Measurements from ENCODE around the gene CPN2. TPM values are rescaled to one million over a fixed set of nuclear protein-coding genes. Genes with fewer than 3 reads are reported as not detected.

The CPN2 gene
- total and polyA plus RNA-seq, 2 of the 8 experiments (the other 6 are each of a cell fraction or from before 2014, with no cell fraction given) = 0.03 TPM; not detected in 1

- no peak overlapping the region for H2BK120ac ChIP-seq (replicated peaks; ENCODE audit: low read depth, low read length)
- H3K14ac ChIP-seq (ENCODE audit: insufficient read length) = no peak overlapping the region
- DNase-seq (ENCODE audit: low read depth in 1 of 2, low spot score in 2 of 2) (no peak), FAIRE-seq (no peak)
- H3K9me3 ChIP-seq (ENCODE audit: insufficient read depth in 2 of 2, low read depth in 1 of 2, low read length in 1 of 2) = no peaks in the 10 kb centered on the region
- no peak overlapping the region for H3K18ac ChIP-seq (ENCODE audit: extremely low read depth, low read length)
- WGBS, 2 experiments (ENCODE audit: extremely low coverage in 1 of 2, insufficient coverage in 1 of 2, insufficient read length in 1 of 2, insufficient replicate concordance in 2 of 2, low coverage in 1 of 2, low lambda C conversion rate in 2 of 2, missing lambda C conversion rate in 1 of 2) = 83% methylated on average over 9 of the region's 9 CpGs; no CpG with 5 or more reads in 1 of the 2 experiments
- TF ChIP-seq TAF7 (optimal IDR thresholded peaks at IDR 0.05; ENCODE audit: borderline replicate concordance, low read depth, low read length) = no peak
- no peaks in the 10 kb centered on the region for H4K20me1 ChIP-seq (replicated peaks in 1 of 2; ENCODE audit: control insufficient read depth in 1 of 2, insufficient read depth in 2 of 2, low read length in 2 of 2)
- H3K79me1 ChIP-seq (ENCODE audit: low read depth, low read length) = no peaks in the 10 kb centered on the region
- peaks cover 4 to 22% (median 17%) of the 10 kb centered on the region in 4 experiments for H3K4me1 ChIP-seq (replicated peaks in 1 of 4; ENCODE audit: control insufficient read depth in 3 of 4, insufficient read depth in 4 of 4, low read length in 3 of 4)
- CTCF ChIA-PET (ENCODE audit: partially characterized antibody) = interaction anchor here (0.6 to 15.8 kb wide), 32 partner anchors 7 to 741 kb away, joined by 3 to 344 read pairs (median 5); partner anchors contain the start of genes CPN2, GP5 and LRRC15
- H3K9ac ChIP-seq (replicated peaks in 1 of 4; ENCODE audit: extremely low read depth in 1 of 4, low read depth in 3 of 4, low read length in 3 of 4) = no peak overlapping the region
- no peak overlapping the region for H4K5ac ChIP-seq (ENCODE audit: insufficient read length, low read depth, low read length)
- H3K4me2 ChIP-seq (ENCODE audit: insufficient read depth in 1 of 2, low read depth in 2 of 2, low read length in 2 of 2) = no peak overlapping the region
- no peak overlapping the region for H2BK15ac ChIP-seq (ENCODE audit: low read length)
- no peaks in the 10 kb centered on the region for H3K36me3 ChIP-seq (ENCODE audit: control insufficient read depth in 2 of 4, insufficient read depth in 4 of 4, low read length in 3 of 4)
- no peaks in the 10 kb centered on the region for H3K23me2 ChIP-seq (ENCODE audit: low read depth, low read length)
- no peak overlapping the region for H2AK5ac ChIP-seq (ENCODE audit: low read depth, low read length)
- POLR2A ChIA-PET (ENCODE audit: partially characterized antibody) = interaction anchor here (0.9 to 1.5 kb wide), 2 partner anchors 58 to 213 kb away, joined by 3 read pairs; no protein-coding TSS in a partner anchor
- no peak overlapping the region for H2AFZ ChIP-seq (ENCODE audit: low read length)
- no peak overlapping the region for H3K23ac ChIP-seq (ENCODE audit: insufficient read length)
- H4K8ac ChIP-seq (ENCODE audit: extremely low read depth, insufficient read depth, low read length) = no peak overlapping the region
- peaks cover 0 to 20% (median 11%) of the 10 kb centered on the region in 4 experiments; a peak in 6 of 7 replicates for H3K27me3 ChIP-seq (replicated peaks in 1 of 4; ENCODE audit: control insufficient read depth in 3 of 4, extremely low read depth in 1 of 4, insufficient read depth in 3 of 4, low read length in 3 of 4)
- no peak overlapping the region for H3K56ac ChIP-seq (replicated peaks; ENCODE audit: insufficient read length, low read depth, low read length)
- H2BK12ac ChIP-seq (ENCODE audit: low read depth, low read length) = no peak overlapping the region
- H3K79me2 ChIP-seq (ENCODE audit: control insufficient read depth in 1 of 2, insufficient read depth in 2 of 2, low read length in 2 of 2) = no peaks in the 10 kb centered on the region
- H2BK5ac ChIP-seq (ENCODE audit: low read depth, low read length) = no peak overlapping the region
- H4K91ac ChIP-seq (replicated peaks; ENCODE audit: insufficient read length, low read length) = no peak overlapping the region
- H3K4ac ChIP-seq (replicated peaks; ENCODE audit: insufficient read length, low read depth, low read length) = no peak overlapping the region
- no peak overlapping the region for H3K27ac ChIP-seq (ENCODE audit: low read depth, low read length)
- H2BK20ac ChIP-seq (ENCODE audit: low read length) = no peak overlapping the region
- H3K4me3 ChIP-seq (ENCODE audit: extremely low read depth in 1 of 4, insufficient read depth in 2 of 4, low read depth in 3 of 4, low read length in 4 of 4) = no peak overlapping the region
Measured at GRCh38 chr3:194342861-194343560, 8.1 kb downstream of the CPN2 start.

All from H1 (cell line).